Right renal pelvis (tissue), 4 donors: Measurements from ENCODE around the gene EIF4A3. TPM values are rescaled to one million over a fixed set of nuclear protein-coding genes. Genes with fewer than 3 reads are reported as not detected.
"Not testable (repeated sequence)": the region's sequence is repeated elsewhere in the genome, so short reads cannot be mapped to it uniquely, and the experiment has no call there.

Source experiments
- DNase-seq, 4 donors: peaks; one replicate each; pipeline ENCODE4 v3.0.0-alpha.2; 2013; ENCODE audit warnings: low read depth in 4 of 4, low spot score in 3 of 4, missing footprints in 1 of 4
- polyA plus RNA-seq, 4 donors: library from polyadenylated mRNA; unstranded; fragments of 120-200 nt; gene quantifications; one replicate each; pipeline ENCODE4 v1.2.1, GENCODE V29; 2013; ENCODE audit not compliant: insufficient read length in 4 of 4

EIF4A3 gene
- polyA plus RNA-seq, 4 donors: 115 to 121 (median 117) TPM

DNA sequence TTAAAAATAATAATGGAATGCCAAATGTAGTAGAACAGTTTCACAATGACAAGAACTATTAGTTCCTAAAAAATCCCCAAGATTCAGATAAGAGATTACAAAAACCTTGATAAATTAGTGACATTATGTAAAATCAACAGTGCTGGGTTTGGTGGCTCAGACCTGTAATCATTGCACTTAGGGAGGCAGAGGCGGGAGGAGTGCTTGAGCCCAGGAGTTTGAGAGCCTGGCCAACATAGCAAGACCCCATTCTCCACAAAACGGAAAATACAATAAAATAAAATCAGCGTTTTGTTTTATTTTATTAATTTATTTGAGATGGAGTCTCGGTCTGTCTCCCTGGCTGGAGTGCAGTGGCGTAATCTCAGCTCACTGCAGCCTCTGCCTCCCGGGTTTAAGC, 27.0 kb upstream of the EIF4A3 start:
- DNase-seq: no peak

DNA sequence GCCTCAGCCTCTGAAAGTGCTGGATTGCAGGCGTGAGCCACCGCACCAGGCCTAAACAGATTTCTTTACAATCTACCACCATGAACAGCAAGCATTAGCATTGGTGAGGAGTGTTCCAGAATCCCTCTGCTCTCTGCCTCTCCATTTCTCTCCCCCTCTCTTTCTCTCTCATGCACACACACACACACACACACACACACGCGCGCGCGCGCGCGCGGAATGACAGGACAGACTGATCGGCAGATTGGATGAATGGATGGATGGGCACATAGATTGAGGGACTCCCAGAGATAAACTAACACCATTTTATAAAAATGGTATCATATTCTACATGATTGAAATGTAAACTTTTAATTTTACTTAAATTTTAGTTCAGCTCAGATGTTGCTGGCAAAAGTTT, 26.2 kb upstream of the EIF4A3 start:
- DNase-seq: no peak

DNA sequence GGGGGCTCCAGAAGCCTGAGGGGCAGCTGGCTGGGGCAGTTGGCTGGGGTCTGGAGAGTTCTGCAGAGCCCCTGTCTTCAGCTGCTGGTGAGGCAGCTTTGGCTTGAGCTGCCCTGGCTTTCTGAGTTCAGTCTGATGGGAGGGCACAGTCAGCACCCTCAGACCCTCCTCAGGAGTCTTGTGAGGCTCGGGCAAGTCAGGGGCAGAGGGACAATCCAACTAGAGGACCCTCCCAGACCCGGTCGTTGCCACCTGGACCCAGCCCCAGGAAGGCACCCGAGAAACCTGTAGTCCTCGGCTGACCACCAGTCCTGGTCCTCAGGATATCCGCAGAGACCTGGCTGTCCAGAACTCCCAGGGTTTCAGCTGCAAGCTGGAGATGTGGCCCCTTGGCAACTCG, 24.8 kb upstream of the EIF4A3 start:
- no peak for DNase-seq

DNA sequence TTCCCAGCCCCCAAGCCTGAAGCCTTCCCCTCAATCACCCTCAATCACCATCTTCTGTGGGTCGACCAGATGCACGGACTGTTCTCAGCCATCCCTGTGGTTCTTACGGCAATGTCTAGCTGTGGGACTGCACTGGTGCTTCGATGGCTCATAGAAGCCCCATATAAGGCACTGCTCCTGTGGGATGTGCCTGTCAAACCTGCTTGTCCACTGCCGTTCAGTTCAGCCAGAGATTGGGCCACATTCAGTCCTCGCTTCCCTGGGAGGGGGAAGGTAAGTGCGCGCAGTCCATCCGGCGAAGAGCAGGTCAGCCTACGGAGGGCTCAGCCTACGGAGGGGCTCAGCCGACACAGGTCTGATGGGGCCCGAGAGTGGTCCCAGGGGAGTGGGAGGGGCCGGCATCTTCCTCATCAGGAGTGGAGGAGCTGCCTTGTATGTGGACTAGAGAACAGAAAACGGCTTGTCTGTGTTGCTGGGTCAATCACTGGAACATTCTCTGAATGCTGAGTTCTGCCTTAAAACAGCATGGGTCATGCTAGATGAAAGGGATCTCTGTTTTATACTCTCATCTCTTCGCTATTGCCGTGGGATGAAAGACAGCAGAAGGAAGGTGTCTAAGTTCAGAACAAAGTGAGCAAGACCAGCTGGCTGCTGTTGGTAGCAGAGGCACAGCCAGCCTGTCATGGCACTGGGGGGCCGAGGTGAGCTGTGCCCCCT, 23.0 kb upstream of the EIF4A3 start, which contains the start of gene CARD14:
Gene CARD14 (plus strand): TSS at position 247 of the 717 bp plus-strand sequence. CDS start 11,409 bp downstream, outside the sequence.
- DNase-seq: no peak

DNA sequence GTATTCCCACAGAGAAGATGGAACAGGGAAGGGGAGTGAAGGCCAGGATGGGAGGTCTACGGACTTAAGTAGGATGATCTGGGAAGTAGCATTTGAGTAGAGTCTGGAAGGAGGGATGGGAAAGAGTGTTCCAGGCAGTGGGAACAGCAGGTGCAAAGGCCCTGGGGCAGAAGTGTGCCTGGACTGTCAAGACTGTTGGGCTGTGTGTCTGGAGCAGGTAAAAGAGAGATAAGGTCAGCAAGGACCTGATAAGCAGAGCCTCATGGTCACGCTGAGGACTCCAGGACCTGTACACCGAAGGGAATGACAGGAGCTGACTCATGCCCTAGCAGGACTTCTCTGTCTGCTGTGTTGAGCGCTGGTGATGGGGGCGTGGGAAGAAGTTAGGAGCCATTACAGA, 22.2 kb upstream of the EIF4A3 start:
- DNase-seq: no peak

DNA sequence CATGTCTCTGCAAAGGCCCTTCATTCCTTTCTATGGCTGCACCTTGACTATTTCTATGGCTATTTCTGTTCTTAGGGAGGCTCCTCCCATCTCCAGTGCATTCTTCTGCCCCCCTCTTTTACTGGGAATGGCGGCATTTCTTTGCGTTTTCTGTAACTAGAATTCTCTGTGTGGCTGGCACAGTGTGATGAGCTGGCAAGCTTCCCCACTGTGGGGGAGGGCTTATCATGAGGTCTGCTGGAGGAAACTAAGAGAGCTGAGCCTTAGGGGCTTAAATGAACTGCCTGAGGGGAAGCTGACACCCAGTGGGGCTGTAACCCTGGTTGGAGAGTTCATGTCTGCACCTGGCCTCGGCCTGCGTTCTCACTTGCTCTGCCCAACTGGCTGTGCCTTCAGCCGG, 21.4 kb upstream of the EIF4A3 start:
- DNase-seq: no peak

DNA sequence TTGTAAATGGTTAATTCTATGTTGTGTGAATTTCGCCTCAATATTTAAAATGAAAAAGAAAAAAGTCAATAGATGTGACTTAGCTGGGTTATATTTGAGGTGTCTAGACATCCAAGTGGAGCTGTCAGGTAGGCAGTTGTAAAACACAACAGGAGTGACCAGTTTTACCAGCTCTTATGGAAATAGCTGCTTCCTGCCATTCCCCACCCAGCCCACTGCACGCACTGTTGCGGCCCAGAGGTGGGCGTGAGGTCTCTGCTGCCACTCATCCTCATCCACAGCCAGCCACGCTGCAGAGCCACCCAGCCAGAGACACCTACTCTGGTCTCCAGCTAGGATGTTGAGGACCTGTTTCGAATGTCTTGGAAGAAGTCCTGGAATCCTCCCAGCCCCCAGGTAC, 19.5 kb upstream of the EIF4A3 start:
- no peak for DNase-seq

DNA sequence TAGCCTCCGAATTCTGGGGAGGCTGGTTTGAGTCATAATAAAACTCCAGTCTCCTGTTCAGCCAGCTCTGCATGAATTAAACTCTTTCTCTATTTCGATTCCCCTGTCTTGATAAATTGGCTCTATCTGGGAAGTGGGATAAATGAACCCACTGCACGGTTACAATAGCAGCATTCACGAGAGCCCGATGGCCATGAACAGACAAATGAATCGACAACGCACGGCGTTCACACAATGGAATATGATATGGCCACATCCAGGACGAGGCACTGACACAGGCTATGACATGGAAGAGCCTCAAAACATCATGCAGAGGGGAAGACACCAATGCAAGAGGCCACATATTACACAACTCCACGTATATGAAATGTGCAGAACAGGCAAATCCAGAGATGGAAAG, 17.3 kb upstream of the EIF4A3 start:
- no peak for DNase-seq

DNA sequence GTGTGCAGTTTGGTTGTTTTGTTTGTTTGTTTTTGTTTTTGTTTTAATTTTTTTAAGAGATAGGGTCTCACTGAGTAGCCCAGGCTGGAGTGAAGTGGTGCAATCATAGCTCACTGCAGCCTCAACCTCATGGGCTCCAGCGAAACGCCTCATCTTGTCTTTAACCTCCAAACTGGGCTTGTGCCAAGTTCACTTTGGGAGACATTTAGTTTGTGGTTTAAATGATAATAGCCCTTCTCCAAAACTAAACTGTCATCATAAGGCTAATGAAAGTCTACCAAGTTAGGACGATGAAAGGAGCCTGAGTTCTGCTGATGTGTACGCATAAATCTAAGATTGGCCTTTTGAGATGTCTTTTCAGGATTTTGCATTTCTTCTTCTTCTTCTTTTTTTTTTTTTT, 16.4 kb upstream of the EIF4A3 start:
- DNase-seq: no peak

DNA sequence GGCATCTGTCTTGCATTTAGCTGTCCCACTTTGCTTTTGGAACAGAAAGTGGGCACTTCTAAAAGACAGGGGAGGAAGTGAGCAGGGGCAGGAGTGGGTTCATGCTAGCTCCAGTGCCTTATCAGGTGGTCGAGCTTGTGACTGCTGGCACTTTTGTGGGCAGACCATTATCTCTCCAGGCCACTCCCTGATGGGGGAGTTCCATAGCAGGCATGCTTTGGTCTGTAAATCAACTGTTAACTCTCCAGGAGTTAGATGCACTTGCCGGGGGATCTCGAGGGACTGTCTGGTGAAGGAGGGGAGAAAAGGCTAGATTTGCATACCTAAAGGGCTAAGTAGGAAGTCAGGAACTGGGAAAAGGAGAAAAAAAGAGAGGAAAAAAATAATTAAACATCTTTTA, 13.6 kb upstream of the EIF4A3 start:
- no peak for DNase-seq

DNA sequence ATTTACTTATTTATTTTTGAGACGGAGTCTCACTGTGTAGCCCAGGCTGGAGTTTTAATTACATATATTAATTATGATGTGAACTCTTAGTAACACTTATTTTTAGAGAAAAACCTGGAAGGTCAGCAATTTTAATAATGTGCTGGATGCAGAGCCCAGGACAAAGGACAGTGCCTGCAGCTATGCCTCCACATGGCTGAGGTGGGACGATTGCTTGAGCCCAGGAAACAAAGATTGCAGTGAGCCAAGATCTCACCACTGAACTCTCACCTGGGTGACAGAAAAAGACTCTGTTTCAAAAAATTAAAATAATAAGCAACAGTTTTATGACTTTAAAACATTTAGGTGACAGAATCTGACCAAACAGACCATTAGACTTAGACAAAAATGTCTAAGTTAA, 11.9 kb upstream of the EIF4A3 start:
- DNase-seq: no peak

DNA sequence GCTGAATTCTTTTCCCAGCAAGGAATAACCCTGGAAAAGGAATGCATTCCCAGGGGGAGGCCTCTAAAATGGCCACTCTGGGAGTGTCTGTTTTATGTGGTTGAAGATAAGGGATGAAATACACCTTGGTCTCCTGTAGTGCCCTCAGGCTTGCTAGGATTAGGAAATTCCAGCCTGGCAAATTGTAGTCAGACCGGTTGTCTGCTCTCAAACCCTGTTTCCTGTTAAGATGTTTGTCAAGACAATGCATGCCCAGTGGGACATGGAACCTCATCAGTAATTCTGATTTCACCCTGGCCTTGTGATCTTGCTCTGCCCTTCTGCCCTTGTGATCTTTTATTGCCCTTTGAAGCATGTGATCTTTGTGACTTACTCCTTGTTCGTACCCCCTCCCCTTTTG, 8.7 kb upstream of the EIF4A3 start:
- not testable (repeated sequence) for DNase-seq

DNA sequence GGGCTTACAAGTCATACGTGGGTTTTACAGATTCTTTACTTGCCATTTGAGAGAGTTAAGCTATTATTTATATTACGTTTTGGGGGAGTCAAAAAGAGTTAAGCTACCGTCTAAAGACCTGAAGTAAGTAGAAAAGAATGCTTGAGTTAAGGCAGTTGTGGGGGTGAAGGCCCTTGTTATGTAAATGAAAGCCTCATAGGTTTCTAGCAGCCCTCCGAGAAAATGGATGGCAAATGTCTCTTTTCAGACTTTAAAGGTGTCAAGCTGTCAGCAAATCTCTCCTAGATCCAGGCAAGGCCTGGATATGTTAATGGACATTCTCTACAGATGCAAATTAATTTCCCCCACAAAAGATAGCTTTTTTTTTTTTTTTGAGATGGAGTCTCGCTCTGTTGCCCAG, 7.2 kb upstream of the EIF4A3 start:
- no peak for DNase-seq

DNA sequence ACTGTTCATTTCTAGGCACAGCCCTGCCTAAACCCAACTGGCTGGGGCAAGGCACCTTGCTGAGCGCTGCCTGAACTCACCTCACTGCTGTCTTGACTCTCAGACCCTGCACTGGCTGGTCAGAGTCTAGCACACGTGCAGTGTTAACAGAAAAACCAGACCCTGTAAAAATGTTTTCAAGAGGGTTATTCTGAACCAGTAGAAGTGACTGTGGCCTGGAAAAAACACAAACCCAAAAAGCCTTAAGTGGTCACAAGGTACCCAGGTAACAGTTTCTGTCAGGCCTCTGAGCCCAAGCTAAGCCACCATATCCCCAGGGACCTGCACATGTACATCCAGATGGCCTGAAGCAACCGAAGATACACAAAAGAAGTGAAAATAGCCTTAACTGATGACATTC, 6.1 kb upstream of the EIF4A3 start:
- DNase-seq: no peak

DNA sequence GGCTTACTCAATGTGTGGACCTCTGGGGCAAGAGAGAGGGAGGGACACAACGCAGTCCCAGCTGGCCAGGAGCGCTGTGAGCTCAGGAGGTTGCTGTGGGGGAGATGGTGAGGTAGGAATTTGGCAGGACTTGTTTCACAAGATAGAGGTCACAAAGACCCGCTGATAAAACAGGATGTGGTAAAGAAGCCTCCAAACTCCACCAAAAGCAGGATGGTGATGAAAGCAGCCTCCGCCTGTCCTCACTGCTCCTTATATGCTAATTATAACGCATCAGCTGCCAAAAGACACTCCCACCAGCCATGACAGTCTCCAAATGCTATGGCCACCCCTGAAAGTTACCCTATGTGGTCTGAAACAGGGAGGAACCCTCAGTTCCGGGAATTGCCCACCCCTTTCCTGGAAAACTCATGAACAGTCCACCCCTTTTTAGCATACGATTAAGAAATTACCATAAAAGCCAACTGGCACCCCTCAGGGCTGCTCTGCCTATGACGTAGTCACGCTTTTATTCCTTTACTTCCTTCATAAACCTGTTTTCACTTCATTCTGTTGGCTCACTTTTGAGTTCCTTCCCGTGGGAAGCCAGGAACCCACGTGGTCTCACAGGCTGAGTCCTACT, 5.3 kb upstream of the EIF4A3 start:
- DNase-seq: no peak

DNA sequence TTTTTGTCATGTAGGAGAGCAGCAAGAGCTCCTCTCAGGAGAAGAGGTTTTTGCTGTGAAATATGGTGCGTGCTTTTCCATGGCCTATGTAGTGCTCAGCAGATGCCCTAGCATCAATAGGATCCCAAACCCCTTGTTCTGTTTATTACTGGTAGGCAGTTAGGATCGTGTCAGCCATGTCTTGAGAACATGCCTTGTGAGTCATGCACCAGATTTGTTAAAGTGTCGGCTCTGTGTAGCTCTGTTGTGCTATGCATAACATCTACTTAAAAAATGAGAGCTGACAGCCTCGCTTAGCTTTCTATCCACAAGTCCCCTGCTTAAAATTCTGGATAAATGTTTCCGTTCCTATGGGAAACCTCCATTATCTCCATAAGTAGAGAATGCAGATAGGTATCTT, 4.4 kb upstream of the EIF4A3 start:
- DNase-seq: no peak

DNA sequence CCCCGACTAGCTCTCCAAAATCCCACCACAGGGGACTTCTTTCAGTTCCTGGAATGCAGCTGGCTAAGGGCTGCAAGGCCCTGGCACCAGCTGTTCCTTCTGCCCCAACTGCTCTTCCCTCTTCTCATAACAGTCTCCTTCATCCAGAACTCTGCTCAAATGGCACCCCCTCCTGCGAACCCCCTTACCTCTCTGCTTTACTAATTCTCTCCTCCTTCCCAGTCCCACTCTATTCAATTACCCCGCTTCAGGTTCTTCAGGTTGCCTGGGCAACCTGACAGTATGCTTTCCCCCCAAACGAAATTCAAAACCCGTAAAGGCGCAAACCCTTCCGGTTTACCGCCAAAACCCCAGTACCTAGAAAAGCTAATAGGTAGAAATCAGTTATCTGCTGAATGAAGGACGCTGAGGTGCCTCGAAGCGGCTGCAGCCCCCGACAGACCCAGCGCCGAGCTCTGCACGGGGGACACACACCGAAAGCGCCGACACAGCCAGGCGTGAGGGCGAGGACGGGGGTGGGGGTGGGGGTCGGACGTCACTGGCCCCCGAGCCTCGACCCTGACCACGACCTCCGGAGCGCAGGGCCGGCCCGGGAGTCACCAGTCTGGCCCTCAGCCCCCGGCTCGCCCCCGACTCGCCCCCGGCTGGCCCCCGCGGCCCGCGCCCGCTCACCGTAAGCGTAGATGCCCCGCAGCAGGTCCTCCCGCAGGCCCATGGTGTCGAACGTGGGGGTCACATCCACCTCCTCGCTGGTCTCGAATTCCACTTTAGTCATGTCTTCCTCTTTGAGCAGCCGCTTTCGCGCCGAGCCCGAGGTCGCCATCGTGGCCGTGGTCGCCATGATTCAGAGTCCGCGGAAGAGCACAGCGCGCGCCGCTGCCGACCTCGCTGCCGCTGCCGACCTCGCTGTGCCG, 550 bp downstream of the EIF4A3 start:
- DNase-seq: no peak

DNA sequence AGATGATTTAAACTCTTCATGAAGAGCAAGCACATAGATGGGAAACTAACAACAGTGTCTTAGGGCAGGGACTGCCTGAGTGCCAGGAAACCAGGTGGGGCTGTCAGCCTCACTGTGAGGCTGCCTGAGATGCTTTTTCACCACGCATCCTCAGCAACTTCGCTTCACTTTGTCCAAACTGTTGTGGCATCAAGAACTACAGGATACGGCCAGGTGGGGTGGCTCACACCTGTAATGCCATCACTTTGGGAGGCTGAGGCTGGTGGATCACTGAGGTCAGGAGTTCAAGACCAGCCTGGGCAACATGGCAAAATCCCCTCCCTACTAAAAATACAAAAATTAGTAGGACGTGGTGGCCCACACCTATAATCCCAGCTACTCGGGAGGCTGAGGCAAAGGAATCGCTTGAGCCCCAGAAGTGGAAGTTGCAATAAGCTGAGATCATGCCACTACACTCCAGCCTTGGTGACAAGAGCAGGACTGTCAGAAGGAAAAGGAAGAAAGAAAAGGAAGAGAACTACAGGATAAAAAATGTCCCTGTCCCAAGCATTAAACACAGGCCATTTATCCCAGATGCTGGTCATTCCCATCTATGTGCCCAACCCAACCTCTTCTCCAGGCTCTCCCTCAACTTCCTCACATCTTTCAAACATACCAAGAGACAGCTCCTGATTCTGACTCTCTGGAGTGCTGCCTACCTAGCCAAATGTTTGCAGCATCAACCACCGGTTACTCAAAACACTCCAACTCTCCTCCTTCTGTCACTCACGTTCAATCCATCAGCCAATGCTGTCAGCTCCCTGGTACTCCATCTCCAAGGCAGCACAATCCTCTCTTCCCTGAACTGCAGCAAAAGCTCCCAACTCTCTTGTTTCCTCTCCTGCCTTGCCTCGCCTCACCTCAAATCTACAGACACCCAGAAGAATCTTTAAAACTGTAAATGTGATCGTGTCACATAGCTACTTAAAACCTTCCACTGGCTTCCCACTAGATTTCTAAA, 1.6 kb downstream of the EIF4A3 start:
- DNase-seq: no peak

DNA sequence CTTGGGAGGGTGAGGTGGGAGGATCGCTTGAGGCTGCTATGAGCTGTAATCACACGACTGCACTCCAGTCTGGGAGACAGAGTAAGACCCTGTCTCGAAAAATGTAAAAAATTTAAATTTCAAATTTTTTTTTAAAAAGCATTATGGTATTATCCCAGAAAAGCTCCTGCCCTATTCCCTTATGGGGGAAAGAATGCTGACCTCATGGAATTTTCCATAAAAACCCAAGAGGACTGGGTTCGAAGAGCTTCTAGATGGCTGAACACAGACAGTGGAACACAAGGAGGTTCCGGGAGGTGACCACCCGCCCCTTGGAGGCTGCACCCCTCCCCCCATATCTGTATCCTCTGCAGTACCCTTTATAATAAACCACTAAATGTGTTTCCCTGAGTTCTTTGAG, 4.0 kb downstream of the EIF4A3 start:
- no peak for DNase-seq

DNA sequence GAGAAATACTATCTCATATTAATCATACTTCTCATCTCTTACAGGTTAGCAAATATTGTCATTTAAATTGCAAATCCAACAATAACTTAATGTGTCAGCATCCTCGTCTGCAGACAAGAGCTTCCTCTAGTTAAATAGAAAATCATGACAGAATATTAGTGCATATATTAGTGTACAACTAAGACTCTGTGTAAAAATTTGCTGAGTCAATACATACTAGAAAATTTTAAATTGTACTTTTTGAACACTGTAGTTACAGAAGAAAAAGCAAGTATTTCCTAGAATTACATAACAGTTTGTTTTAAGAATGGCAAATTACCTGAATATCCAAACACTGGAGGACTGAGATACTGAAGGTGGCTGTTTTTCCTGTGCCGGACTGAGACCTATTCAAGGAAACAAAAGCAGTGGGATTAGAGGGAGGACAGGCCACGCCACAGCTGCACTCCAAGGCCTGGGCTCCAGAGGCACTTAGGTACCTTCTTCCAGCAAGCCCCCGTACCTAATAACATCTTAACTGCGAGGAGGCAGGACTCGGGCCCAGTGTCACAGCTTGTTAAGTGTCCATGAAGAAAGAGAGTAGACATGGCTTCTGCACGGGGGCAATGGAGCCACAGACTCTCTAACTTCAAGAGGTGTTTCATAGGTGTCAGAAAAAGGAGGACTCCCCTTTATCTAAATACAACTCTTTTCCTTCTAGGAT, 5.3 kb downstream of the EIF4A3 start:
- DNase-seq: no peak
